Erythroblast (primary cell): ENCODE data around the gene PARS2.

Experiments
- DNase-seq, 2 experiments: peaks; one replicate each; lab custom pipeline; 2025; lab: John Stamatoyannopoulos, UW
- GATA1 ChIP-seq: IDR thresholded peaks from 2 replicates; pipeline ENCODE4 v1.6.1; 2011; ENCODE audit warnings: low read depth, mild to moderate bottlenecking, control low read depth, low read length, moderate library complexity
- POLR2A ChIP-seq: IDR thresholded peaks from 2 replicates; pipeline ENCODE4 v1.6.1; 2011; ENCODE audit warnings: mild to moderate bottlenecking, low read length

Gene PARS2

DNA sequence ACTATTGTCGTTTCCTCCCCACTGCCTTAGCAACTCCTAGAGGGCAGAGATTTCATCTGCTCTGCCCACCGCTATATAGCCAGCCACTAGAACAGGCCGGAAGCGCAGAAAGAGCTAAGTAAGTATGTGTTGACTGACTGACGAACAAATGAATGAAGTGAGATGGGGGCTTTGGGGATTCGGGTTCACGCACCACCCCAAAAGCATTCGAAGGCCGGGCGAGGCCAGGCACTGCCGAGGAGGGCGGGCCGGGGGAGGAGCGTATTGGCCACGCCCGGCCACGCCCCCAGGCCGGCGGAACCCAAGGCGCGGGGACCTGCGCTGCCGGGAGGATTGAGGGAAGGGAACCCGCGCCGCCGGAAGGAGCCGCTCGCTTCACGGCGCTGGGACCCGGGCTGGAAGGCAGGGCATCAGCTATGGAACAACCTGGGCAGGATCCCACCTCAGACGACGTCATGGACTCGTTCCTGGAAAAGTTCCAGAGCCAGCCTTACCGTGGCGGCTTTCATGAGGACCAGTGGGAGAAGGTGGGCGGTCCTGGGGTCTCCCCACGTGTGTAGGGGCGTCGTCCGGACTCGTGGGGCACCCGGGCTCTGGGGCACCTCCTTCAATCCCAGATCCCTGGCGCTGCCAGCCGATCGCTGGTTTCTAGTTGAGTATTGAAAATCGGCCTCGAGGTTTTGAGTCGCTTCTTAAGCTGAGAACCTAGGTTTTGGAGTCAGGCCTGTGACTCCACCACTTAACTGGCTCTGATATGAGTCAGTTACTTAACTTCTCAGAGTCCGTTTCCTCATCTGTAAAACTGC lies 48.6 kb downstream of the PARS2 start, which contains the start of gene TTC4:
Gene TTC4, plus strand, starts transcription at position 369 of the 806 bp plus-strand sequence. Its CDS starts 48 bp downstream, at position 417.
- peak; percentile 88 to 93 for DNase-seq
- TF ChIP-seq GATA1 (no peak), POLR2A (peak; percentile 82)

DNA sequence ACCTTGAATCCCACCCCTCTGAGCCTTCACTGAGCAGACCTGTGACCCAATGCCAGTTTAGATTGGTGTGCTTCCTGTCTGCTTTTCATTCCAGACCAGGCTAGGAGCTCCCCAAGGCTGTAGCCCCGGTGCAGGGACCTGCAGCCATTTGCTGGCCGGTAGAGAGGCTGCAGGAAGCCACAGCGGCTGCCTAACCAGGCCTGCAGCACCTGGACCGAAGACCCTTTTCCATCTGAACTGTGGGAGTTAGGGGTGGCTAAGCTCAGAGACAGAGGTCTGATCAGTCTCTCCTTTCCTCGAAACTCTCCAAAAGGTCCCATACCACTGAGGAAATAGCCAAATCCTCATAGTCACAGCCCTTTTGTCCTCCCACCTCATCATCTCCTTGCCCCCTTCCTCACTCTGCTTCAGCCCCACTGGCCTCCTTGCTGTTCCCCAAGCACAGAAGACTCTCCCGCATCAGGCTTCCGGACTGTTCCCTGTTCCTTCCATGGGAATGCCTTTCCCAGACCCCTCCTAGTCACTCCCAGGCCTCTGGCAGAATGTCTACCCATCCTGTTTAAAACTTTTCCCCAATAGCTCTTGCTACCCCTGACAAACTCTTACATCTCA lies 49.3 kb downstream of the PARS2 start:
- DNase-seq = no peak
- TF ChIP-seq POLR2A = no peak
- TF ChIP-seq GATA1 = no peak

- TF ChIP-seq GATA1 (no peak), POLR2A (no peak)
- no peak for DNase-seq
Measured at GRCh38 chr1:54711536-54711935, 52.8 kb downstream of the PARS2 start.

- no peak for DNase-seq
- no peak for TF ChIP-seq POLR2A
- no peak for TF ChIP-seq GATA1
Measured at GRCh38 chr1:54710841-54711240, 53.5 kb downstream of the PARS2 start.

DNA sequence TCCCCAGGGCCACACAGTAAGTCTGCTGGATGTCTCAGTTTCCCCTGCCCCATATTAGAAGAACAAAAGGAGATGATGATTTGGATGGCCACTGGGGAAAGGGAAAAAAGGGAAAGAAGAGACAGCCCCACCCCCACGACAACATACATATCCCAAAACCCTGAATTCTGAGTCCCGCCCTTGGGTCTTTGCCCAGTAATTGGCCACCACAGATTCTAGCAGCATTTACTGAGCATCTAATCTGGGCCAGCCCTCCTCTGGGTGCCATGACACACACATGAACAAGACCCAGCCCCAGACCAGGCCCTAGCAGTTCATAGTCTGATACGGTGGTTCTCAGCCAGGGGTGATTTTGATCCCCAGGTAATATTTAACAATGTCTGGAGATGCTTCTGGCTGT lies 53.9 kb downstream of the PARS2 start:
- DNase-seq = no peak
- TF ChIP-seq POLR2A (no peak), GATA1 (no peak)

- TF ChIP-seq POLR2A (no peak), GATA1 (no peak)
- DNase-seq = no peak
Measured at GRCh38 chr1:54709547-54710292, 54.6 kb downstream of the PARS2 start.

DNA sequence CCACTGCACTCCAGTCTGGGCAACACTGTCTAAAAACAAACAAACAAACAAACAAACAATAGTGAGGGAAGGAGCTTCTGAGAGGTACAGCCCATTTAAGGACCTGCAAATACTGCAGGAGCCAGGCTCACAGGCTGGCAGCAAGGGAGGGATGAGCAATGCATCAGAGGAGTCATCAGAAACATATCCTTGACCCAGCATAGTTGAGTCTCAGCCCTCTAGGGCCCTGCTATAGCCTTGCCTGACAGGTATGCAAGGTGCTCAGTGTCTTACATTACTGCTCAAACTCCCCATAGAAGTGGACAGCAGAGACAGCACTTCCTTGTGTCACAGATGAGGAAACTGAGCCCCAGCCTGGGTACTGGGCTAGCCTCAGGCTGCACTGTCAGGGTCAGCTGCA lies 55.9 kb downstream of the PARS2 start:
- TF ChIP-seq GATA1 (no peak), POLR2A (no peak)
- DNase-seq = no peak
